H1 (cell line): ENCODE results near the gene ZDHHC11. TPM values are rescaled to one million over a fixed set of nuclear protein-coding genes. Genes with fewer than 3 reads are reported as not detected.

Source experiments
- CTCF ChIA-PET: fragments of 300-600 bp; sonication (Branson Sonifier 250); formaldehyde crosslinking; loops from one replicate; lab custom pipeline; 2021; ENCODE audit not compliant: partially characterized antibody; lab: Charles Lee
- POLR2A ChIA-PET: fragments of 300-600 bp; sonication (Branson Sonifier 250); formaldehyde crosslinking; loops from one replicate; lab custom pipeline; 2021; ENCODE audit warnings: inconsistent platforms; ENCODE audit not compliant: partially characterized antibody; lab: Charles Lee
- DNase-seq, 2 experiments: peaks; one replicate each; pipeline versions ENCODE4 v3.0.0 to v3.0.0-alpha.2; 2010 to 2022; ENCODE audit warnings: low spot score in 2 of 2, low read depth in 1 of 2, mixed read lengths in 1 of 2
- FAIRE-seq: peaks from 2 replicates; lab custom pipeline; 2011; peaks lifted over from hg19 to GRCh38; lab: Jason Lieb, UNC
- H2AFZ ChIP-seq: 2 replicates; pipeline ENCODE4 v1.8.1; 2012; ENCODE audit warnings: low read length, inconsistent platforms
- H2AK5ac ChIP-seq: 2 replicates; pipeline ENCODE4 v1.6.1; 2013; ENCODE audit warnings: low read depth, low read length
- H2BK120ac ChIP-seq: replicated peaks from 2 replicates; pipeline ENCODE3; 2013; ENCODE audit warnings: low read depth, low read length, inconsistent platforms
- H2BK12ac ChIP-seq: 2 replicates; pipeline ENCODE4 v1.6.1; 2013; ENCODE audit warnings: low read depth, low read length
- H2BK15ac ChIP-seq: 2 replicates; pipeline ENCODE4 v1.6.1; 2013; ENCODE audit warnings: low read length
- H2BK20ac ChIP-seq: 2 replicates; pipeline ENCODE4 v1.6.1; 2013; ENCODE audit warnings: low read length
- H2BK5ac ChIP-seq: 2 replicates; pipeline ENCODE4 v1.6.1; 2013; ENCODE audit warnings: low read depth, low read length
- H3K14ac ChIP-seq: 2 replicates; pipeline ENCODE4 v1.6.1; 2013; ENCODE audit warnings: inconsistent platforms; ENCODE audit not compliant: insufficient read length
- H3K18ac ChIP-seq: 2 replicates; pipeline ENCODE4 v1.6.1; 2013; ENCODE audit warnings: low read length; ENCODE audit errors: extremely low read depth
- H3K23ac ChIP-seq: 2 replicates; pipeline ENCODE4 v1.6.1; 2013; ENCODE audit warnings: inconsistent platforms; ENCODE audit not compliant: insufficient read length
- H3K23me2 ChIP-seq: 2 replicates; pipeline ENCODE4 v1.6.1; 2013; ENCODE audit warnings: low read depth, low read length
- H3K27ac ChIP-seq: 2 replicates; pipeline ENCODE4 v1.6.1; 2011; ENCODE audit warnings: low read depth, low read length, inconsistent platforms
- H3K27me3 ChIP-seq, 4 experiments: replicated peaks in 1 of 4; 1 replicate in 1 of 4; 2 replicates in 3 of 4; pipeline versions ENCODE4 v1.6.1 to v1.8.1; 2011 to 2013; ENCODE audit warnings: low read length in 3 of 4, mild to moderate bottlenecking in 3 of 4, inconsistent platforms in 2 of 4, mixed read lengths in 2 of 4, moderate library complexity in 1 of 4; ENCODE audit not compliant: control insufficient read depth in 3 of 4, insufficient read depth in 3 of 4; ENCODE audit errors: extremely low read depth in 1 of 4
- H3K36me3 ChIP-seq, 4 experiments: 2 replicates each; pipeline versions ENCODE4 v1.6.1 to v1.8.1; 2011 to 2013; ENCODE audit warnings: mild to moderate bottlenecking in 4 of 4, low read length in 3 of 4, moderate library complexity in 2 of 4, control low read depth in 1 of 4, inconsistent platforms in 1 of 4; ENCODE audit not compliant: insufficient read depth in 4 of 4, control insufficient read depth in 2 of 4
- H3K4ac ChIP-seq: replicated peaks from 2 replicates; pipeline ENCODE3; 2013; ENCODE audit warnings: low read length, low read depth, mixed read lengths, inconsistent platforms; ENCODE audit not compliant: insufficient read length
- H3K4me1 ChIP-seq, 4 experiments: replicated peaks in 1 of 4; 1 replicate in 1 of 4; 2 replicates in 3 of 4; pipeline versions ENCODE4 v1.6.1 to v1.8.1; 2011 to 2013; ENCODE audit warnings: low read length in 3 of 4, inconsistent platforms in 2 of 4, mixed read lengths in 1 of 4; ENCODE audit not compliant: insufficient read depth in 4 of 4, control insufficient read depth in 3 of 4
- H3K4me2 ChIP-seq, 2 experiments: 2 replicates each; pipeline versions ENCODE4 v1.6.1 to v1.8.1; 2011 to 2013; ENCODE audit warnings: low read depth in 2 of 2, low read length in 2 of 2, control low read depth in 1 of 2, inconsistent platforms in 1 of 2, mild to moderate bottlenecking in 1 of 2; ENCODE audit not compliant: insufficient read depth in 1 of 2
- H3K4me3 ChIP-seq, 4 experiments: fragments of 200-600, 300-600 bp in 1 of 4; sonication (generic), shearing (Covaris generic), sonication (Bioruptor Twin) in 1 of 4; 2 replicates each; pipeline versions ENCODE4 v1.5.1 to v1.8.1; 2011 to 2016; ENCODE audit warnings: low read length in 4 of 4, low read depth in 3 of 4, control low read depth in 2 of 4, inconsistent platforms in 2 of 4, mild to moderate bottlenecking in 2 of 4, mixed read lengths in 1 of 4, moderate library complexity in 1 of 4; ENCODE audit not compliant: insufficient read depth in 2 of 4; ENCODE audit errors: extremely low read depth in 1 of 4
- H3K56ac ChIP-seq: replicated peaks from 2 replicates; pipeline ENCODE3; 2013; ENCODE audit warnings: low read depth, mild to moderate bottlenecking, mixed read lengths, low read length, inconsistent platforms; ENCODE audit not compliant: insufficient read length
- H3K79me1 ChIP-seq: 2 replicates; pipeline ENCODE4 v1.6.1; 2013; ENCODE audit warnings: low read depth, low read length, control low read depth
- H3K79me2 ChIP-seq, 2 experiments: 2 replicates each; pipeline versions ENCODE4 v1.6.1 to v1.8.1; 2012 to 2013; ENCODE audit warnings: low read length in 2 of 2, mild to moderate bottlenecking in 2 of 2, inconsistent platforms in 1 of 2; ENCODE audit not compliant: insufficient read depth in 2 of 2, control insufficient read depth in 1 of 2
- H3K9ac ChIP-seq, 4 experiments: replicated peaks in 1 of 4; 1 replicate in 1 of 4; 2 replicates in 3 of 4; pipeline versions ENCODE4 v1.6.1 to v1.8.1; 2011 to 2013; ENCODE audit warnings: low read depth in 3 of 4, low read length in 3 of 4, control low read depth in 2 of 4, mild to moderate bottlenecking in 2 of 4, moderate library complexity in 2 of 4, inconsistent platforms in 1 of 4; ENCODE audit errors: extremely low read depth in 1 of 4
- H3K9me3 ChIP-seq, 2 experiments: 2 replicates each; pipeline versions ENCODE4 v1.6.1 to v1.8.1; 2012 to 2013; ENCODE audit warnings: mild to moderate bottlenecking in 2 of 2, moderate library complexity in 2 of 2, control low read depth in 1 of 2, inconsistent platforms in 1 of 2, low read depth in 1 of 2, low read length in 1 of 2, mixed read lengths in 1 of 2; ENCODE audit not compliant: insufficient read depth in 2 of 2
- H4K20me1 ChIP-seq, 2 experiments: replicated peaks in 1 of 2; 2 replicates each; pipeline versions ENCODE3 to v1.8.1; 2011 to 2013; ENCODE audit warnings: inconsistent platforms in 2 of 2, low read length in 2 of 2, mild to moderate bottlenecking in 1 of 2; ENCODE audit not compliant: insufficient read depth in 2 of 2, control insufficient read depth in 1 of 2
- H4K5ac ChIP-seq: 2 replicates; pipeline ENCODE4 v1.6.1; 2013; ENCODE audit warnings: low read length, low read depth, mixed read lengths, inconsistent platforms; ENCODE audit not compliant: insufficient read length
- H4K8ac ChIP-seq: 2 replicates; pipeline ENCODE4 v1.8.0; 2013; ENCODE audit warnings: mild to moderate bottlenecking, moderate library complexity, low read length, inconsistent platforms; ENCODE audit not compliant: insufficient read depth; ENCODE audit errors: extremely low read depth
- H4K91ac ChIP-seq: replicated peaks from 2 replicates; pipeline ENCODE3; 2013; ENCODE audit warnings: low read length, mixed read lengths, inconsistent platforms; ENCODE audit not compliant: insufficient read length
- ATF2 ChIP-seq: IDR thresholded peaks from 2 replicates; pipeline ENCODE4 v1.6.1; 2012; ENCODE audit warnings: low read length, inconsistent platforms
- CTBP2 ChIP-seq: IDR thresholded peaks from 2 replicates; pipeline ENCODE4 v1.7.0; 2011; ENCODE audit warnings: borderline replicate concordance, mild to moderate bottlenecking, moderate library complexity, mixed read lengths, low read length; ENCODE audit not compliant: insufficient read depth, insufficient read length
- GABPA ChIP-seq: IDR thresholded peaks from 2 replicates; pipeline ENCODE4 v1.6.1; 2011; ENCODE audit warnings: mild to moderate bottlenecking, low read length, moderate library complexity, borderline replicate concordance; ENCODE audit not compliant: insufficient read depth
- KDM4A ChIP-seq: IDR thresholded peaks from one replicate; pipeline ENCODE4 v1.7.1; 2012; ENCODE audit warnings: low read depth, mild to moderate bottlenecking, moderate library complexity, low read length, inconsistent platforms; ENCODE audit not compliant: severe bottlenecking
- RAD21 ChIP-seq, 2 experiments: IDR thresholded peaks in 1 of 2; conservative IDR thresholded peaks in 1 of 2; 2 replicates each; pipeline ENCODE4 v1.6.1; 2011; ENCODE audit warnings: low read depth in 2 of 2, low read length in 2 of 2, improper control_type of control experiment in 1 of 2, inconsistent platforms in 1 of 2, mild to moderate bottlenecking in 1 of 2, moderate library complexity in 1 of 2
- SAP30 ChIP-seq: fragments of 300-600 bp; sonication (generic); IDR thresholded peaks from 2 replicates; pipeline ENCODE4 v1.7.1; 2012; ENCODE audit warnings: low read length, moderate library complexity, mild to moderate bottlenecking, inconsistent platforms; ENCODE audit not compliant: insufficient read depth, insufficient replicate concordance
- SIRT6 ChIP-seq: IDR thresholded peaks from one replicate; pipeline ENCODE4 v1.7.1; 2012; ENCODE audit warnings: low read length, inconsistent platforms
- SP1 ChIP-seq: IDR thresholded peaks from 2 replicates; pipeline ENCODE4 v1.6.1; 2011; ENCODE audit warnings: low read depth, low read length
- SUZ12 ChIP-seq: fragments of 200-600 bp; sonication (generic); IDR thresholded peaks from 2 replicates; pipeline ENCODE4 v1.6.1; 2012; ENCODE audit warnings: mild to moderate bottlenecking, inconsistent platforms, low read length, moderate library complexity, mixed read lengths
- TCF12 ChIP-seq: IDR thresholded peaks from 2 replicates; pipeline ENCODE4 v1.6.1; 2011; ENCODE audit warnings: low read depth, mild to moderate bottlenecking, low read length
- WGBS, 2 experiments: shearing (Covaris generic) in 1 of 2; methylation state at CpG; one replicate each; pipeline versions ENCODE4 v1.1.6 to v1.1.7; 2013 to 2015; ENCODE audit warnings: low lambda C conversion rate in 2 of 2, mixed read lengths in 2 of 2, inconsistent platforms in 1 of 2, low coverage in 1 of 2, missing lambda C conversion rate in 1 of 2; ENCODE audit not compliant: insufficient replicate concordance in 2 of 2, insufficient coverage in 1 of 2, insufficient read length in 1 of 2; ENCODE audit errors: extremely low coverage in 1 of 2, missing lambda C conversion rate in 1 of 2; 5-methylcytosine and 5-hydroxymethylcytosine counted together
- polyA plus RNA-seq, 7 experiments: library from polyadenylated mRNA; depleted of rRNA in 3 of 7; stranded (reverse) in 5 of 7; unstranded in 2 of 7; fragments of >200 nt in 5 of 7; fragments of 200-250 nt in 2 of 7; gene quantifications; 1 replicate in 5 of 7; 2 replicates in 1 of 7; 4 replicates in 1 of 7; pipeline versions ENCODE4 v1.2.1 to v1.2.3, GENCODE V29; 2011 to 2013; ENCODE audit warnings: missing spikeins in 2 of 7, mixed read lengths in 2 of 7
- total RNA-seq: library from RNA; stranded (reverse); fragmentation: NEBNext Ultra II Directional; extraction: Animal tissue kit (Norgen Biotek cat#: 25700); gene quantifications from 2 replicates; pipeline ENCODE4 v1.2.1, GENCODE V29; 2021

ZDHHC11 gene
- total and polyA plus RNA-seq, 2 of the 8 experiments (the other 6 are each of a cell fraction or from before 2014, with no cell fraction given), result 4.7 to 16.6 TPM

- Histone ChIP-seq H2AFZ (no peak overlapping the region), H3K9ac (no peak overlapping the region), H3K4ac (no peak overlapping the region), H3K36me3 (peaks cover 39 to 72% (median 67%) of the 10 kb centered on the region in 4 experiments), H3K4me1 (no peaks in the 10 kb centered on the region; a peak in 1 of 7 replicates), H2BK20ac (no peak overlapping the region), H3K23ac (no peak overlapping the region), H3K4me2 (no peak overlapping the region), H3K27me3 (no peaks in the 10 kb centered on the region), H2AK5ac (no peak overlapping the region), H3K27ac (no peak overlapping the region), H3K79me1 (peaks cover 1% of the 10 kb centered on the region; the same call in 1 of the 2 replicates), H3K4me3 (no peak overlapping the region), H3K9me3 (no peaks in the 10 kb centered on the region), H3K79me2 (peaks cover 0 to 4% of the 10 kb centered on the region in 2 experiments; a peak in 1 of 4 replicates), H4K20me1 (peaks cover 13 to 31% of the 10 kb centered on the region in 2 experiments), H2BK120ac (no peak overlapping the region), H3K23me2 (0 out of 2 replicates have a peak, but pooled peaks cover 2% of the 10 kb centered on the region), H4K91ac (no peak overlapping the region), H2BK12ac (no peak overlapping the region), H3K56ac (no peak overlapping the region), H4K8ac (no peak overlapping the region), H2BK15ac (no peak overlapping the region), H4K5ac (no peak overlapping the region), H2BK5ac (no peak overlapping the region), H3K18ac (no peak overlapping the region), H3K14ac (no peak overlapping the region)
- ChIA-PET CTCF (interaction anchor here (0.7 to 1.0 kb wide), 3 partner anchors 9 to 33 kb away, joined by 3 to 5 read pairs (median 3); no protein-coding TSS in a partner anchor), POLR2A (interaction anchor here (1.2 to 1.9 kb wide), 4 partner anchors 9 to 25 kb away, joined by 3 to 5 read pairs (median 4); partner anchors contain the start of gene TRIP13)
- DNase-seq (no peak), FAIRE-seq (no peak)
- WGBS, 2 experiments, result 91% methylated on average over 16 of the region's 16 CpGs; no CpG with 5 or more reads in 1 of the 2 experiments
- TF ChIP-seq CTBP2 (no peak), RAD21 (IDR thresholded peaks at IDR 0.05 in 1 of 2, conservative IDR thresholded peaks at IDR 0.05 in 1 of 2; ENCODE audit: low read depth in 2 of 2, low read length in 2 of 2) (no peak), SUZ12 (no peak), ATF2 (no peak), KDM4A (no peak), TCF12 (no peak), GABPA (no peak), SP1 (no peak), SIRT6 (no peak), SAP30 (no peak)
Observed at GRCh38 chr5:868428-869135, 17.8 kb upstream of the ZDHHC11 start.
